Measurements from ENCODE around the gene TLL1. TPM values are rescaled to one million over a fixed set of nuclear protein-coding genes. Genes with fewer than 3 reads are reported as not detected.

The TLL1 gene
- total RNA-seq, 1 donor from 2014 or later = 7.9 TPM

GRCh38 chr4:166049036-166049435 lies 176.0 kb downstream of the TLL1 start:
- no peak for DNase-seq (ENCODE audit: low spot score)

GRCh38 chr4:166064721-166065120 lies 191.7 kb downstream of the TLL1 start:
- no peak for DNase-seq (ENCODE audit: low spot score)

GRCh38 chr4:166065324-166065723 lies 192.3 kb downstream of the TLL1 start:
- no peak for DNase-seq (ENCODE audit: low spot score)

- no peak for DNase-seq (ENCODE audit: low spot score)
These were observed 193.9 kb downstream of the TLL1 start for GRCh38 chr4:166066936-166067335.

GRCh38 chr4:166067915-166068314 lies 194.9 kb downstream of the TLL1 start:
- DNase-seq (ENCODE audit: low spot score) = no peak

GRCh38 chr4:166073783-166074182 lies 200.7 kb downstream of the TLL1 start:
- no peak for DNase-seq (ENCODE audit: low spot score)

GRCh38 chr4:166075599-166075998 lies 202.6 kb downstream of the TLL1 start:
- no peak for DNase-seq (ENCODE audit: low spot score)

GRCh38 chr4:166077782-166078181 lies 204.7 kb downstream of the TLL1 start:
- no peak for DNase-seq (ENCODE audit: low spot score)

- no peak for DNase-seq (ENCODE audit: low spot score)
These were observed 205.3 kb downstream of the TLL1 start for GRCh38 chr4:166078383-166078782.

- DNase-seq (ENCODE audit: low spot score) = no peak
These were observed 205.9 kb downstream of the TLL1 start for GRCh38 chr4:166078955-166079354.

GRCh38 chr4:166087569-166087968 lies 214.5 kb downstream of the TLL1 start:
- DNase-seq (ENCODE audit: low spot score) = no peak

GRCh38 chr4:166088576-166088975 lies 215.5 kb downstream of the TLL1 start:
- DNase-seq (ENCODE audit: low spot score) = no peak

GRCh38 chr4:166091146-166091545 lies 218.1 kb downstream of the TLL1 start:
- no peak for DNase-seq (ENCODE audit: low spot score)

GRCh38 chr4:166091912-166092510 lies 219.0 kb downstream of the TLL1 start:
- DNase-seq (ENCODE audit: low spot score) = no peak

- no peak for DNase-seq (ENCODE audit: low spot score)
These were observed 219.8 kb downstream of the TLL1 start for GRCh38 chr4:166092797-166093290.

GRCh38 chr4:166104623-166105022 lies 231.6 kb downstream of the TLL1 start:
- no peak for DNase-seq (ENCODE audit: low spot score)

- DNase-seq (ENCODE audit: low spot score) = no peak
These were observed 248.9 kb downstream of the TLL1 start for GRCh38 chr4:166121897-166122296.

- no peak for DNase-seq (ENCODE audit: low spot score)
These were observed 250.5 kb downstream of the TLL1 start for GRCh38 chr4:166123546-166123945.

GRCh38 chr4:166128403-166128802 lies 255.4 kb downstream of the TLL1 start:
- DNase-seq (ENCODE audit: low spot score) = no peak

GRCh38 chr4:166134285-166134684 lies 261.2 kb downstream of the TLL1 start:
- no peak for DNase-seq (ENCODE audit: low spot score)

- DNase-seq (ENCODE audit: low spot score) = no peak
These were observed 267.9 kb downstream of the TLL1 start for GRCh38 chr4:166140951-166141350.

- DNase-seq (ENCODE audit: low spot score) = no peak
These were observed 270.2 kb downstream of the TLL1 start for GRCh38 chr4:166143227-166143626.

GRCh38 chr4:166144607-166145006 lies 271.6 kb downstream of the TLL1 start:
- DNase-seq (ENCODE audit: low spot score) = no peak

All from ureter (tissue), 1 donor.